Measurements from ENCODE around the gene USP15.
"Not testable (repeated sequence)": the region's sequence is repeated elsewhere in the genome, so short reads cannot be mapped to it uniquely, and the experiment has no call there.

The USP15 gene

GRCh38 chr12:62331306-62331705, 71.1 kb downstream of the USP15 start:
- no peak overlapping the region for H3K4me3 ChIP-seq (ENCODE audit: low read depth, low read length)
- no peak for DNase-seq (ENCODE audit: low read depth)
- TF ChIP-seq POLR2A (IDR thresholded peaks at IDR 0.05; ENCODE audit: extremely low read depth, insufficient read length) (no peak), MAX (IDR thresholded peaks at IDR 0.05; ENCODE audit: low read depth, low read length) (no peak), CTCF (IDR thresholded peaks at IDR 0.05; ENCODE audit: low read depth, low read length) (no peak), MYC (IDR thresholded peaks at IDR 0.05; ENCODE audit: low read depth, low read length) (no peak)

GRCh38 chr12:62332598-62332997, 72.4 kb downstream of the USP15 start:
- H3K4me3 ChIP-seq (ENCODE audit: low read depth, low read length): no peak overlapping the region
- no peak for DNase-seq (ENCODE audit: low read depth)
- TF ChIP-seq POLR2A (IDR thresholded peaks at IDR 0.05; ENCODE audit: extremely low read depth, insufficient read length): no peak
- no peak for TF ChIP-seq CTCF (IDR thresholded peaks at IDR 0.05; ENCODE audit: low read depth, low read length)
- no peak for TF ChIP-seq MAX (IDR thresholded peaks at IDR 0.05; ENCODE audit: low read depth, low read length)
- no peak for TF ChIP-seq MYC (IDR thresholded peaks at IDR 0.05; ENCODE audit: low read depth, low read length)

- H3K4me3 ChIP-seq (ENCODE audit: low read depth, low read length): no peak overlapping the region
- no peak for TF ChIP-seq CTCF (IDR thresholded peaks at IDR 0.05; ENCODE audit: low read depth, low read length)
- TF ChIP-seq MAX (IDR thresholded peaks at IDR 0.05; ENCODE audit: low read depth, low read length): no peak
- no peak for TF ChIP-seq MYC (IDR thresholded peaks at IDR 0.05; ENCODE audit: low read depth, low read length)
- no peak for TF ChIP-seq POLR2A (IDR thresholded peaks at IDR 0.05; ENCODE audit: extremely low read depth, insufficient read length)
- no peak for DNase-seq (ENCODE audit: low read depth)
Observed at GRCh38 chr12:62335057-62335456, 74.9 kb downstream of the USP15 start.

- H3K4me3 ChIP-seq (ENCODE audit: low read depth, low read length): no peak overlapping the region
- peak; percentile 14 for DNase-seq (ENCODE audit: low read depth)
- TF ChIP-seq POLR2A (IDR thresholded peaks at IDR 0.05; ENCODE audit: extremely low read depth, insufficient read length): no peak
- TF ChIP-seq MAX (IDR thresholded peaks at IDR 0.05; ENCODE audit: low read depth, low read length): no peak
- TF ChIP-seq MYC (IDR thresholded peaks at IDR 0.05; ENCODE audit: low read depth, low read length): no peak
- TF ChIP-seq CTCF (IDR thresholded peaks at IDR 0.05; ENCODE audit: low read depth, low read length): no peak
Observed at GRCh38 chr12:62335796-62336195, 75.6 kb downstream of the USP15 start.

- DNase-seq (ENCODE audit: low read depth); H3K4me3 ChIP-seq (ENCODE audit: low read depth, low read length): not testable (repeated sequence)
Observed at GRCh38 chr12:62337643-62338042, 77.4 kb downstream of the USP15 start.

GRCh38 chr12:62342614-62343303, 82.6 kb downstream of the USP15 start:
- not testable (repeated sequence) for H3K4me3 ChIP-seq (ENCODE audit: low read depth, low read length); DNase-seq (ENCODE audit: low read depth)

- not testable (repeated sequence) for DNase-seq (ENCODE audit: low read depth)
Observed at GRCh38 chr12:62343304-62344120, 83.3 kb downstream of the USP15 start.

GRCh38 chr12:62344731-62345556, 84.7 kb downstream of the USP15 start:
- not testable (repeated sequence) for H3K4me3 ChIP-seq (ENCODE audit: low read depth, low read length); DNase-seq (ENCODE audit: low read depth)

More at GRCh38 chr12:62343304-62344120, 83.3 kb downstream of the USP15 start:
- not testable (repeated sequence) for H3K4me3 ChIP-seq (ENCODE audit: low read depth, low read length)
